Endothelial cell of umbilical vein (primary cell): Measurements from ENCODE around the gene STIM1.

Experiments used
- CTCF ChIP-seq, 2 donors: IDR thresholded peaks; 1 replicate in 1 of 2; 2 replicates in 1 of 2; pipeline ENCODE4 v1.5.1; 2011; ENCODE audit warnings: low read length in 2 of 2, mild to moderate bottlenecking in 2 of 2, moderate library complexity in 2 of 2, control low read depth in 1 of 2, inconsistent platforms in 1 of 2, low read depth in 1 of 2; ENCODE audit not compliant: insufficient read depth in 1 of 2; ENCODE audit errors: extremely low read depth in 1 of 2
- EZH2 ChIP-seq: IDR thresholded peaks from 2 replicates; pipeline ENCODE4 v1.6.1; 2012; ENCODE audit warnings: borderline replicate concordance, low read depth, mild to moderate bottlenecking, moderate library complexity, low read length, inconsistent platforms; ENCODE audit not compliant: severe bottlenecking
- FOS ChIP-seq: IDR thresholded peaks from 2 replicates; pipeline ENCODE4 v1.6.1; 2011; ENCODE audit warnings: mild to moderate bottlenecking, low read length, moderate library complexity, borderline replicate concordance; ENCODE audit not compliant: insufficient read depth
- JUN ChIP-seq: IDR thresholded peaks from 2 replicates; pipeline ENCODE4 v1.6.1; 2011; ENCODE audit warnings: borderline replicate concordance, low read depth; ENCODE audit not compliant: insufficient read length, insufficient read depth
- MYC ChIP-seq: IDR thresholded peaks from one replicate; pipeline ENCODE4 v1.6.1; 2011; ENCODE audit warnings: mild to moderate bottlenecking, low read depth, low read length
- POLR2A ChIP-seq: IDR thresholded peaks from 2 replicates; pipeline ENCODE4 v1.6.1; 2012; ENCODE audit warnings: low read depth, mild to moderate bottlenecking, control low read depth, low read length

DNA sequence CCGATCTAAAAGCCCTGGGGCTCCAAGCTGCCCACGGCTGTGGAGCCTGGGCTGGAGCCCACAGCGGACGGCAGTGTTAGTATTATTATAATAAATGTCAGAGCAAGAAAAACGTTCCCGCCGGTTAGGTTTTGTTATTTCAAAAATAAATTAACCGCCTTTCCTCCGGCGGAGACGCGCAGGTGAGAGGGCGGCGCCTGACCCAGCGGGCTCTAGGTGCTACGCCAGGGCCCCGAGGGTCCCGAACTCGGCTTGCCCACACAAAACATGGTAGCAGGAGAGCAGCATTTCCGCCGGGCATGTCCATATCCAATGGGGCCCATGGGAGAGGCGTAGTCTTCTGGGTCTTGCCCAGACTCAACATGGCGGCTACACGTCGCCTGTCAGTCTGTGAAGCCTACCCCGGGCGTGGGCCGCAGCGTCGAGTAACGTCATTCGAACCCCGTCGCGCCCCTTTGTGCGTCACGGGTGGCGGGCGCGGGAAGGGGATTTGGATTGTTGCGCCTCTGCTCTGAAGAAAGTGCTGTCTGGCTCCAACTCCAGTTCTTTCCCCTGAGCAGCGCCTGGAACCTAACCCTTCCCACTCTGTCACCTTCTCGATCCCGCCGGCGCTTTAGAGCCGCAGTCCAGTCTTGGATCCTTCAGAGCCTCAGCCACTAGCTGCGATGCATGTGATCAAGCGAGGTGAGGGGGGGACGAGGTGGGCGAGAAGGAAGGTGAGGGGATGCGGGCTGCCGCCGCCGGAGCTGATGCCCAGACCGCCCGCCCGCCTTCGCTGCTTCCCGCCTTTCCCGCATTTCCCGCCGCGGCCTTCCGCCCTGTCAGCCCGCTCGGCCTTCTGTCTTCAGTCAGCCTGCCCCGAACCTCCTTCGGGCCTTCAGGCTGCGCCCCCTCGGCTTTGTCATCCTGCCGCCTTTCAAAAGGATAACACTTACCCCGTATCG is 239.2 kb downstream of the STIM1 start, which contains the start of gene RRM1:
- TF ChIP-seq CTCF (IDR thresholded peaks at IDR 0.05; ENCODE audit: extremely low read depth in 1 of 2, insufficient read depth in 1 of 2, low read depth in 1 of 2, low read length in 2 of 2) (no peak), JUN (no peak), EZH2 (no peak), FOS (no peak), POLR2A (peak; percentile 90), MYC (no peak)
